ENCODE measurements around the gene FCER2.

The FCER2 gene

DNA sequence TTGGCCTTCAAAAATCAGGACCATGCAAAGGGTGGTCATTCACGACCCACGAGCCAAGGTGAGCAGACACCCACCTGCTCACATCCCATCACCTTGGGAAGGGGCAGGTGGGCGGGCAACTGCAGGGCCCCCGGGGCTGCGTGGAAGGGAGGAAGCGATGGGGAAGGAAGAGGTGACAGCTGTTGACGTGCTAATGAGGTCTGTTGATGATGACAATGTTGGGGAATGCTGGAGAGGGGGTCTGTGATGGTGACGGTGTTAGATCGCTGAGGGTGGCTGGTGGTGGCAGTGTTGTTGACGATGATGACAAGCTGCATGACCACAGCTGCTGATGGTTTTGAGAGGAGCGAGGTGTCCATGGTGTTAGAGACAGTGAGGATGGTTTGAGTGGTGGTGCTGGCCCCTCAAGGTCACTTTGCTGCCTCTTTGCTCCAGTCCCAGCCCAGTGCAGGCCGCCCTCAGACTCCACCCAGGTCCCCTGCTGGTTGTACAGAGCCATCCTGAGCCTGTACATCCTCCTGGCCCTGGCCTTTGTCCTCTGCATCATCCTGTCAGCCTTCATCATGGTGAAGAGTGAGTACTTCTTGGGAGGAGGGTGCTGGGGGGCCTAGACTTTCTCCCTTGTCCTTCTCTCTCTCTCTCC, 24.1 kb downstream of the FCER2 start:
- H3K4me3 ChIP-seq, result no peak overlapping the region
- TF ChIP-seq, protein P1, sequence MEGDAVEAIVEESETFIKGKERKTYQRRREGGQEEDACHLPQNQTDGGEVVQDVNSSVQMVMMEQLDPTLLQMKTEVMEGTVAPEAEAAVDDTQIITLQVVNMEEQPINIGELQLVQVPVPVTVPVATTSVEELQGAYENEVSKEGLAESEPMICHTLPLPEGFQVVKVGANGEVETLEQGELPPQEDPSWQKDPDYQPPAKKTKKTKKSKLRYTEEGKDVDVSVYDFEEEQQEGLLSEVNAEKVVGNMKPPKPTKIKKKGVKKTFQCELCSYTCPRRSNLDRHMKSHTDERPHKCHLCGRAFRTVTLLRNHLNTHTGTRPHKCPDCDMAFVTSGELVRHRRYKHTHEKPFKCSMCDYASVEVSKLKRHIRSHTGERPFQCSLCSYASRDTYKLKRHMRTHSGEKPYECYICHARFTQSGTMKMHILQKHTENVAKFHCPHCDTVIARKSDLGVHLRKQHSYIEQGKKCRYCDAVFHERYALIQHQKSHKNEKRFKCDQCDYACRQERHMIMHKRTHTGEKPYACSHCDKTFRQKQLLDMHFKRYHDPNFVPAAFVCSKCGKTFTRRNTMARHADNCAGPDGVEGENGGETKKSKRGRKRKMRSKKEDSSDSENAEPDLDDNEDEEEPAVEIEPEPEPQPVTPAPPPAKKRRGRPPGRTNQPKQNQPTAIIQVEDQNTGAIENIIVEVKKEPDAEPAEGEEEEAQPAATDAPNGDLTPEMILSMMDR (IDR thresholded peaks at IDR 0.05), result no peak
- no peak overlapping the region for H3K27ac ChIP-seq
- no peak for DNase-seq (ENCODE audit: low spot score)

DNA sequence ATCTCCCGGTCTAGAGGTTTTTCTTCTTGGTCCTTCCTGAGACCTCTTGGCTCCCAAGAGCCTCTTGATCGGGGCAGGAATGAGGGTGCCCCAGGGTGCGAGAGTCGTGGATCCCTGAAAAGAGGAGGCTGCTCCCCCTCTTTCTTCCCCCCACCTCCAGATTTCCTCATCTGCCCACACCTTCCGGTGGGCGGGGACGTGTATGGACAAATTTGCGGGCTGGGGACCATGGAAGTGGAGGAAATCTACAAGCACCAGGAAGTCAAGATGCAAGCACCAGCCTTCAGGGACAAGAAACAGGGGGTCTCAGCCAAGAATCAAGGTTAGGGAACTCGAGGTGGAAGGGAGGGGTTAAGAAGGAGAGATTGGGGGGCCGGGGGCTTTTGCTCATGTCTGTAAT, 25.1 kb downstream of the FCER2 start, which contains the start of gene MCEMP1:
MCEMP1 (plus strand) TSS at position 237 of the 400 bp plus-strand sequence; CDS start at position 268, 31 bp downstream.
- Histone ChIP-seq H3K4me3 (peak within 1 kb of the TSS; percentile 7), H3K27ac (no peak within 1 kb of the TSS)
- TF ChIP-seq, protein P1 (IDR thresholded peaks at IDR 0.05), result no peak
- DNase-seq (ENCODE audit: low spot score), result no peak

DNA sequence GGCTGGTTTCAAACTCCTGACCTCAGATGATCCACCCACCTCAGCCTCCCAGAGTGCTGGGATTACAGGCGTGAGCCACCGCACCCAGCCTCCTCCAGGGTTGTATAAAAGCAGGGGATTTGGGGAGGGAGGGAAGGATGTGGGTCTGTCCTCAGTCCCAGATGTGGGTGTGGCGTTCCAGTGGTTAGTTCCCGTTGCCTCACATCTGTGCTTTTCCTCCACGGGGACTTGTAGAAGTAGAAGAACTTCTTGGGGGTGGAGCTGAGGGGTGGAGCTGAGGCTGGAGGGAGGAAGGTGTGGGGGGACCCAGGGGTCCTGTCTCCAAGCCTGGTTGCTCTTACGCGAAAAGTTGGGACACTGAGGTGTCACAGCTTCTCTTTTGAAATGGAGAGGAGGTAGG, 25.6 kb downstream of the FCER2 start:
- no peak for DNase-seq (ENCODE audit: low spot score)
- Histone ChIP-seq H3K27ac (no peak overlapping the region), H3K4me3 (peak overlapping the region; percentile 7)
- TF ChIP-seq, protein P1 (IDR thresholded peaks at IDR 0.05), result no peak

DNA sequence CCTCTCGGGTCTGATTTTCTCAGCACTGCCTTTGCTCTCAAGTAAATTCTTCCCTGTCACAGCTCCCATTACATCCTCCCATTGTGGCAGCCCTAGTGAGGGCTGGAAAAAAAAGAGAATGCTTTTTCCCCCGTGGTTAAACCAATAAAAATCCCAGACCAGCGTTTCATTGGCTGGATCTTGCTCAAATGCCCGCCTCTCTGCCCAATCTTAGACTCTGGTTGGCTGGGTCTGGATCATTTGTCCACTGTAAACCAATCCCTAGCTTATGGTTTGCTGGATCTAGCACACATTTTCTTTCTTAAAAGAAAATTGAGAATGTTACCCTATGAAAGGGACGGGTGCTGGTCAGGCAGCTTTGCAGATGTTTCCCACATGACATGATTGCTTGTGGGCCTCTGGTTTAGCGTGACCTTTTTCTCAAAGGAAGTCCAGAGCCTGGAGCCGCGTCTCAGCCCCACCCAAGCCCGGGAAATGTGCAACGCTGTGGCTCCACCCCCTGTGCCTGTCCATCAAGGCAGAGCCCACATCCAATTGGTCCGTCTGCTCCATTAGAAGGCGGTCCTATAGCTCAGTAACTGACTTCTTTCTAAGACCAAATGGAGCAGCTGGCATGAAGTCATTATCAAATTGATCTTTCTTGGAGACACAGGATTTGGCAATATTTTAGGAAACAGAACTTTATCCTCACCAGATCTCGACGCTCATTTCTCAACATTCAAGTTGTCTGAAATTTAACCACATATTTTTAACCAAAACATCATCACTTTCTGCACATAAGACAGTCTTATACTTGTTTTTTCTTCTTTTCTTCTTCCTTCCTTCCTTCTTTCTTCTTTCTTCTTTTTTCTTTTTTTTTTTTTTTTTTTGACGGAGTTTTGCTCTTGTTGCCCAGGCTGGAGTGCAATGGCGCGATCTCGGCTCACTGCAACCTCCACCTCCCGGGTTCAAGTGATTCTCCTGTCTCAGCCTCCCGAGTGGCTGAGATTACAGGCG, 27.6 kb downstream of the FCER2 start:
- TF ChIP-seq, protein P1 (IDR thresholded peaks at IDR 0.05), result no peak
- no peak for DNase-seq (ENCODE audit: low spot score)
- Histone ChIP-seq H3K4me3 (no peak overlapping the region), H3K27ac (peak overlapping the region in 1 of 2 donors; percentile 36)

DNA sequence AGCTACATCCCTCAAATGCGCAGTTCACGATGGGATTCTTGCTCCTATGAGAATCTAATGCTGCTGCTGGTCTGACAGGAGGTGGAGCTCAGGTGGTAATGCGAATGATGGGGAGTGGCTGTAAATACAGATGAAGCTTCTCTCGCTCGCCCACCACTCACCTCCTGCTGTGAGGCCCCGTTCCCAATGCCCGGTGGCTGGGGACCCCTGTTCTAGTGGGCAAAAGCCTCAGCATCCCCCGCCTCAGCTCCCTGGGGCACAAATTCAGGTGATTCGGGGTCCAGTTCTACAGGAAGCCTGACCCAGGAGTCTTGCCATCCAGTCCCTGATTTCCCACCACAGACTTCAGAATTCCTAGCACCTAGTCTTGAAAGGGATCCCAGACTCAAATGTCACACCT, 29.4 kb downstream of the FCER2 start:
- TF ChIP-seq, protein P1 (IDR thresholded peaks at IDR 0.05), result no peak

DNA sequence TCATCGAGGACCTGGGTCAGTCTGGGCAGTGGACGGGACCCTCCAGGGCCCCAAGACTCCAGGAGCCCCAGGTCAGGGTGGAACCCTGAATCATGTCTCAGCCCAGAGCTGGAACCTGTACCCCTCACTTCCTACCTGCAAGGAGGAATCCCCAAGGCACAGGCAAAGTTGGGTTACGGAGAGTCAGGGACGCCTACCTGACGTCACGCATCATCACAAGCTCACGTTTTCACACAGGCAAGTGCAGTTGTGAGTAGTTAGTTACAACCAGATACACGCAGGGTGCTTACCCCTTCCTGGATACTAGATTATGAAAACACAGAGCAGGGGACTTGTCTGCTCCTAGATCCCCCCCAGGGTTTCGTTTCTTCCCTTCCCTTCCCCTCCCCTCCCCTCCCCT, 31.1 kb downstream of the FCER2 start:
- no peak overlapping the region for H3K27ac ChIP-seq
- DNase-seq (ENCODE audit: low spot score), result no peak
- H3K4me3 ChIP-seq, result no peak overlapping the region
- TF ChIP-seq, protein P1 (IDR thresholded peaks at IDR 0.05), result no peak

More for the DNA sequence above, 29.4 kb downstream of the FCER2 start:
- Histone ChIP-seq H3K27ac (no peak overlapping the region), H3K4me3 (no peak overlapping the region)
- DNase-seq (ENCODE audit: low spot score), result no peak
